Neural cell (in vitro differentiated cells): ENCODE measurements around the gene KXD1. TPM values are rescaled to one million over a fixed set of nuclear protein-coding genes. Genes with fewer than 3 reads are reported as not detected.
"Not testable (repeated sequence)": the region's sequence is repeated elsewhere in the genome, so short reads cannot be mapped to it uniquely, and the experiment has no call there.

Experiments
- H2AFZ ChIP-seq: fragments of 200-600, 300-800 bp; sonication (generic), shearing (Covaris generic); 2 replicates; pipeline ENCODE4 v1.6.0; 2014; ENCODE audit warnings: low read depth, mild to moderate bottlenecking, antibody characterized with exemption, low read length, moderate library complexity
- H3F3A ChIP-seq: fragments of 200-600 bp; shearing (Covaris generic); 2 replicates; pipeline ENCODE4 v1.6.1; 2016; ENCODE audit warnings: mild to moderate bottlenecking, moderate library complexity, mixed read lengths, antibody characterized with exemption, low read length; ENCODE audit not compliant: insufficient read depth, poor library complexity, severe bottlenecking
- H3K27ac ChIP-seq: fragments of 200-600, 300-800 bp; sonication (generic), shearing (Covaris generic); 2 replicates; pipeline ENCODE4 v1.5.1; 2014; ENCODE audit warnings: mild to moderate bottlenecking, low read length, moderate library complexity
- H3K27me3 ChIP-seq: fragments of 300-800, 200-600 bp; sonication (generic), shearing (Covaris generic); 2 replicates; pipeline ENCODE4 v1.6.0; 2014; ENCODE audit warnings: mild to moderate bottlenecking, low read depth, low read length, moderate library complexity; ENCODE audit not compliant: insufficient read depth
- H3K36me3 ChIP-seq: fragments of 300-800, 200-600 bp; sonication (generic), shearing (Covaris generic); 2 replicates; pipeline ENCODE4 v1.5.1; 2014; ENCODE audit warnings: mild to moderate bottlenecking, antibody characterized with exemption, low read length, moderate library complexity; ENCODE audit not compliant: insufficient read depth
- H3K4me2 ChIP-seq: fragments of 300-800, 200-600 bp; sonication (generic), shearing (Covaris generic); 2 replicates; pipeline ENCODE4 v1.6.0; 2014; ENCODE audit warnings: mild to moderate bottlenecking, low read length
- H3K4me3 ChIP-seq: fragments of 300-800, 200-600 bp; sonication (generic), shearing (Covaris generic); 2 replicates; pipeline ENCODE4 v1.5.1; 2014; ENCODE audit warnings: mild to moderate bottlenecking, low read length, moderate library complexity
- H3K79me2 ChIP-seq: fragments of 200-600 bp; shearing (Covaris generic); replicated peaks from 2 replicates; pipeline ENCODE4 v1.6.0; 2014; ENCODE audit warnings: mild to moderate bottlenecking, low read length, moderate library complexity; ENCODE audit not compliant: insufficient read depth
- H3K9ac ChIP-seq: fragments of 300-800, 200-600 bp; sonication (generic), shearing (Covaris generic); 2 replicates; pipeline ENCODE4 v1.6.1; 2016; ENCODE audit warnings: mild to moderate bottlenecking, low read length, mixed read lengths
- H3K9me2 ChIP-seq: fragments of 200-600 bp; shearing (Covaris generic); 2 replicates; pipeline ENCODE4 v1.6.1; 2016; ENCODE audit warnings: mild to moderate bottlenecking, low read length, mixed read lengths; ENCODE audit not compliant: insufficient read depth
- H3K9me3 ChIP-seq: fragments of 200-600, 300-800 bp; sonication (generic), shearing (Covaris generic); 2 replicates; pipeline ENCODE4 v1.6.1; 2016; ENCODE audit warnings: mild to moderate bottlenecking, mixed run types, low read length, moderate library complexity, mixed read lengths
- H4K20me1 ChIP-seq: fragments of 200-600 bp; shearing (Covaris generic); 2 replicates; pipeline ENCODE4 v1.6.1; 2016; ENCODE audit warnings: mild to moderate bottlenecking, mixed run types; ENCODE audit not compliant: insufficient read depth
- CTCF ChIP-seq: fragments of 450-650 bp; IDR thresholded peaks from 2 replicates; pipeline ENCODE4 v1.5.1; 2014; ENCODE audit warnings: antibody characterized with exemption, mild to moderate bottlenecking, moderate library complexity; ENCODE audit not compliant: poor library complexity, severe bottlenecking
- EP300 ChIP-seq: fragments of 450-650 bp; conservative IDR thresholded peaks from 2 replicates; pipeline ENCODE4 v1.6.1; 2014; ENCODE audit warnings: antibody characterized with exemption, mild to moderate bottlenecking, moderate library complexity; ENCODE audit not compliant: poor library complexity, severe bottlenecking
- EZH2 ChIP-seq: fragments of 200-600, 300-800 bp; shearing (Covaris generic), sonication (generic); IDR thresholded peaks from 2 replicates; pipeline ENCODE4 v1.6.1; 2014; ENCODE audit warnings: antibody characterized with exemption, low read length, borderline replicate concordance, mild to moderate bottlenecking; ENCODE audit not compliant: insufficient read depth, poor library complexity, severe bottlenecking
- MXI1 ChIP-seq: fragments of 450-650 bp; conservative IDR thresholded peaks from 2 replicates; pipeline ENCODE4 v1.6.1; 2014; ENCODE audit warnings: antibody characterized with exemption, mild to moderate bottlenecking; ENCODE audit not compliant: poor library complexity, severe bottlenecking
- POLR2AphosphoS5 ChIP-seq: IDR thresholded peaks from 2 replicates; pipeline ENCODE4 v1.6.1; 2012
- RAD21 ChIP-seq: fragments of 450-650 bp; conservative IDR thresholded peaks from 2 replicates; pipeline ENCODE4 v1.6.1; 2014; ENCODE audit warnings: antibody characterized with exemption, mild to moderate bottlenecking, moderate library complexity
- REST ChIP-seq: IDR thresholded peaks from 2 replicates; pipeline ENCODE4 v1.6.1; 2012; ENCODE audit warnings: borderline replicate concordance
- SMC3 ChIP-seq: fragments of 450-650 bp; conservative IDR thresholded peaks from 2 replicates; pipeline ENCODE4 v1.6.1; 2014; ENCODE audit warnings: antibody characterized with exemption, mild to moderate bottlenecking, moderate library complexity; ENCODE audit not compliant: poor library complexity
- TAF1 ChIP-seq: IDR thresholded peaks from 2 replicates; pipeline ENCODE4 v1.6.1; 2012; ENCODE audit warnings: low read depth
- polyA plus RNA-seq: library from polyadenylated mRNA; depleted of rRNA; stranded (reverse); fragments of >200 nt; gene quantifications from 2 replicates; pipeline ENCODE4 v1.2.3, GENCODE V29; 2014

Gene KXD1
- polyA plus RNA-seq, 1 donor from 2014 or later: 55.8 TPM

- H3K9ac ChIP-seq: no peak overlapping the region
- H3K27me3 ChIP-seq: no peaks in the 10 kb centered on the region
- H3K79me2 ChIP-seq: no peaks in the 10 kb centered on the region
- no peaks in the 10 kb centered on the region for H4K20me1 ChIP-seq
- H2AFZ ChIP-seq: no peak overlapping the region
- H3K9me3 ChIP-seq: no peaks in the 10 kb centered on the region
- H3F3A ChIP-seq: no peaks in the 10 kb centered on the region
- no peak overlapping the region for H3K4me3 ChIP-seq
- no peaks in the 10 kb centered on the region for H3K9me2 ChIP-seq
- no peaks in the 10 kb centered on the region for H3K36me3 ChIP-seq
- H3K4me2 ChIP-seq: no peak overlapping the region
- TF ChIP-seq REST: no peak
- TF ChIP-seq RAD21: no peak
- no peak for TF ChIP-seq CTCF
- TF ChIP-seq TAF1: no peak
- TF ChIP-seq EP300: no peak
- TF ChIP-seq EZH2: no peak
- TF ChIP-seq POLR2AphosphoS5: no peak
- TF ChIP-seq SMC3: no peak
- no peak for TF ChIP-seq MXI1
- no peak overlapping the region for H3K27ac ChIP-seq
Observed at GRCh38 chr19:18539372-18539771, 18.3 kb upstream of the KXD1 start.

GRCh38 chr19:18540200-18540599 is 17.5 kb upstream of the KXD1 start:
- H3K79me2 ChIP-seq, H3K4me3 ChIP-seq, H3K36me3 ChIP-seq, H3K4me2 ChIP-seq, H3F3A ChIP-seq, H3K9me2 ChIP-seq, H2AFZ ChIP-seq, H3K9me3 ChIP-seq, H4K20me1 ChIP-seq, H3K27ac ChIP-seq, H3K27me3 ChIP-seq, H3K9ac ChIP-seq: not testable (repeated sequence)
